Osteocyte (in vitro differentiated cells): ENCODE measurements around the gene NUP54. TPM values are rescaled to one million over a fixed set of nuclear protein-coding genes. Genes with fewer than 3 reads are reported as not detected.
A peak's percentile ranks its signal among the peaks of the same experiment; 100 is the strongest.

ENCODE experiments used
- DNase-seq: peaks from one replicate; pipeline ENCODE4 v3.0.0; 2021; ENCODE audit warnings: mixed read lengths; ENCODE audit not compliant: unreplicated experiment; ENCODE audit errors: extremely low spot score
- H3K27ac Mint-ChIP-seq: one replicate; pipeline ENCODE4 v1.8.0; 2021; ENCODE audit warnings: mild to moderate bottlenecking, mixed read lengths; ENCODE audit not compliant: unreplicated experiment
- H3K27me3 Mint-ChIP-seq: one replicate; pipeline ENCODE4 v1.8.0; 2021; ENCODE audit warnings: mixed read lengths; ENCODE audit not compliant: unreplicated experiment
- H3K36me3 Mint-ChIP-seq: one replicate; pipeline ENCODE4 v1.8.0; 2021; ENCODE audit warnings: mixed read lengths; ENCODE audit not compliant: unreplicated experiment
- H3K4me1 Mint-ChIP-seq: one replicate; pipeline ENCODE4 v1.8.0; 2021; ENCODE audit warnings: mixed read lengths; ENCODE audit not compliant: unreplicated experiment
- H3K4me3 Mint-ChIP-seq: one replicate; pipeline ENCODE4 v1.8.0; 2021; ENCODE audit warnings: mild to moderate bottlenecking, moderate library complexity, mixed read lengths; ENCODE audit not compliant: unreplicated experiment
- H3K9me3 Mint-ChIP-seq: one replicate; pipeline ENCODE4 v1.8.0; 2021; ENCODE audit warnings: mixed read lengths; ENCODE audit not compliant: unreplicated experiment
- CTCF ChIP-seq: fragments of 200-600 bp; sonication (generic); IDR thresholded peaks from 2 replicates; pipeline ENCODE4 v1.5.0; 2021; ENCODE audit warnings: antibody characterized with exemption, mild to moderate bottlenecking, moderate library complexity
- total RNA-seq: library from RNA; stranded (reverse); gene quantifications from 2 replicates; pipeline ENCODE4 v1.2.1, GENCODE V29; 2021

Gene NUP54
- total RNA-seq, 1 donor from 2014 or later: 37.8 TPM

DNA sequence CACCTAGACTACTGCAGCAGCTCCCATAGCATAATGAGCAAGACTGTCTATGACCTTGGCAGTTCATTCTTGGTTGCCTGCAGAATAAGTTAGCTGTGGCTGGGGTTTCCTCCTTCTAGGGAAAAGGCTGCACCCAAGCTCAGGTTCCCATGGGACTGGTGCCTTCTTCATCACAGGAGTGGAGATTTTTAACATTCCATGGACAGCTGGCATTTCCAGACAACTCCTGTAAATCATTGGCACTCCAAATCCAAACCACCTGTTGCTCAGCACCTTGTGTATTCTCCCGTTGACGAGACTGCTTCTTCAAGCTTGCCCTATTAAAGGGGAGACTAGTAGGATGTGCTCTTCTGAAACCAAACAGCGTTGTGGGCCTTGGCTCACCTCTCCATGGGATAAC, 7.8 kb upstream of the NUP54 start:
- no peak for TF ChIP-seq CTCF
- Mint-ChIP-seq H3K27me3 (no peaks in the 10 kb centered on the region), H3K9me3 (peaks cover 4% of the 10 kb centered on the region), H3K4me3 (no peak overlapping the region), H3K36me3 (peaks cover 27% of the 10 kb centered on the region), H3K4me1 (no peaks in the 10 kb centered on the region), H3K27ac (no peak overlapping the region)
- no peak for DNase-seq

DNA sequence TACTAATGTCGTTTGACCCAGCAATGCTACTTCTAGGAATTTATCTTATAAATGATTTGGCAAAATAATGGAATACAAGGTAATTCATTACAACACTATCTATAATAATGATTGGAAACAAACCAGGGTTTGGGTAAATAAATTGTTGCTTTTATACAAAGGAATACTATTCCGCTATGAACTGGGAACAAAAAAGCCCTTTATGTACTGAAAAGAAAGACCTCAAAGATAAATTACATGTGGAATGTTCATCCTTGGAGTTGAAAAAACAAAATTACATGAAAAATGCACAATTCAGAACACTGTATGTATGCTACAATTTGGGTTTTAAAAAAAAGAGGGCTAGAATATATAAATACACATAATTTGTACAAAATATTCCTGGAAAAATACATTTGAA, 5.2 kb upstream of the NUP54 start:
- Mint-ChIP-seq H3K27me3 (no peaks in the 10 kb centered on the region), H3K36me3 (peaks cover 6% of the 10 kb centered on the region), H3K4me3 (no peak overlapping the region), H3K9me3 (peaks cover 4% of the 10 kb centered on the region), H3K4me1 (peaks cover 11% of the 10 kb centered on the region), H3K27ac (no peak overlapping the region)
- no peak for DNase-seq
- TF ChIP-seq CTCF: no peak

- no peaks in the 10 kb centered on the region for H3K27me3 Mint-ChIP-seq
- peak overlapping the region; percentile 95 for H3K27ac Mint-ChIP-seq
- peaks cover 10% of the 10 kb centered on the region for H3K36me3 Mint-ChIP-seq
- peak overlapping the region; percentile 100 for H3K4me3 Mint-ChIP-seq
- H3K9me3 Mint-ChIP-seq: no peaks in the 10 kb centered on the region
- peak; percentile 92 for DNase-seq
- H3K4me1 Mint-ChIP-seq: peaks cover 33% of the 10 kb centered on the region
- TF ChIP-seq CTCF: no peak
Measured at GRCh38 chr4:76147454-76148141, 599 bp downstream of the NUP54 start.

DNA sequence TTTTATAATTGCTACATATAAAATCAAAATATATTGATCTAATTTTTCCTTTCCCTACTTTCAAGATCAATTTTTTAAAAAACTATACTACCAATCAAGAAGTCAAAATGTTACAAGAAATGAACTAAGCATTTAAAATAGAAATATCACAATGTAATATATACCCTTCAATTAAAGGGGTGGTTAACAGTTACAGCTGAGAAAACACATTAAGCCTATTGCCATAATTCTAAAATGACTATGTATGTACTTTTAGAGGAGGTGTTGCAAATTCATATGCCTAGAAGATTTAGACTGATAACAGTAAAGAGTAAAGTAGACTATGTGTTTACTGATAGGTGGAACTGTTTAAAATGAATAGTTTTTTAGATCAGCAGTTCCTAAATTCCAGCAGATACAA, 3.7 kb downstream of the NUP54 start:
- peaks cover 33% of the 10 kb centered on the region for H3K36me3 Mint-ChIP-seq
- H3K4me1 Mint-ChIP-seq: peaks cover 33% of the 10 kb centered on the region
- H3K27me3 Mint-ChIP-seq: no peaks in the 10 kb centered on the region
- no peaks in the 10 kb centered on the region for H3K9me3 Mint-ChIP-seq
- TF ChIP-seq CTCF: no peak
- no peak overlapping the region for H3K27ac Mint-ChIP-seq
- no peak overlapping the region for H3K4me3 Mint-ChIP-seq
- no peak for DNase-seq

DNA sequence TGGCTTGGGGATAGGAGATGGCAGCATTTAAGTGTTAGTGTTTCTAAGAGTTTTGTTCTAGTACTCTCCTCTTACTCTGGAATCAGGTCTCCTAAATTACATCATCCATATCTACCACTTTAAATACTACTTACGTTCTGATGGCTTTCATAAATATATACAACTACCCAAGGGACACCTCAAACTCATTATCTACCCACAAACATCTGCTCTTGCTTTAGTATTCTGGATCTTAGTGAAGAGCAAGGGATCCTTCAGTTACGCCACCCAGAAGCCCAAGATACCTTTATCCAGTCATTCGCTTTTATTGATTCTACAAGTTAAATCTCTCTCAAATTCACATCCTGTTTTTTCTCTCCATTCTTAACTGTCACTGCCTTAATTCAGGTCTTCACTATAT, 7.0 kb downstream of the NUP54 start:
- Mint-ChIP-seq H3K9me3 (no peaks in the 10 kb centered on the region), H3K4me3 (no peak overlapping the region), H3K27ac (no peak overlapping the region), H3K36me3 (peaks cover 53% of the 10 kb centered on the region), H3K27me3 (no peaks in the 10 kb centered on the region), H3K4me1 (peaks cover 11% of the 10 kb centered on the region)
- TF ChIP-seq CTCF: no peak
- DNase-seq: no peak
